ENCODE results near the gene SRCAP. TPM values are rescaled to one million over a fixed set of nuclear protein-coding genes. Genes with fewer than 3 reads are reported as not detected.

The SRCAP gene
- total and polyA plus RNA-seq, 2 donors from 2014 or later = 1.6 to 71.9 TPM

DNA sequence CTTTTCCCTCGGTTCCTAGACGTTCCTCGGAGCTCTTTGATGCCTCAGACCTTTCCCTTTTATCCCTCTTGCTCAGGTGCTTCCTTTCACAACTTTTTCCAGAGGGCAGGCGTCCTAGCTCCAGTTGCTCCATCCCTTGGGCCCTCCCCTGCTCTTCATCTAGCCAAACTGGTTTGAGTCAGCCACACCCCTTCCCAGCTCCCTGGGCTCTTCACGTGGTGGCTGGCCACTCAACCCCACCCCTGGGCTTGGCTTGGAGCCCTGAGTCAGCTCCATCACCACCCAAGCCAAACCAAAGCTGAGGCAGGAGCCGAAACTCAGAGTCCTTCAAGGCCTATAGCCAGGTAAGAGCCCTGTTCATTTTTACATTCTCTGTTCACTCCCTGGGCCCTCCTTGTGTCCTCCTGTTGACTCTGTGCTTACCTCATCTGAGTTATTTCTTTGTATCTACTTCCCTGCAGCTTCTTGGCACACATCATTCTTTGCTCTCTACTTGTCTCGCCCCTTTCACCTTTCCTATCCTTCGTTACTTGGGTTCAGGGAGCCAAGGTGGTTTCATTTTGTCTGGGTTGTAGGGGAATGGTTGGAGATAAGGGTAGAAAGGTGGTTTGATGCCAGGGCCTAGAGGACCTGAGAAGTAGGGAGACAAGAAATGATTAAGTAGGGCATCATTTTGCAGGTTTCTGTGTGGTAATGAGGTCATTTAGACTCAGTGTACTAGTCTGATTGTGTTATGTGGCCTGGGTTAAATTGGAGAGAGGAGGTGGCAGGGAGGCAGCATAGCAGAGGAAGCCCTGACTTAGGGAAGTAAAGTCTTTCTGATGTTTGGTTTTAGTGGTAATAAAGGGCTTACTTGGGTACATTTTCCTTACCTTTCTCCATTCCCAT lies 41.6 kb downstream of the SRCAP start:
- Histone ChIP-seq H3K9ac (ENCODE audit: low read length in 3 of 3) (peak overlapping the region in 2 of 3 donors; percentile 5 to 34), H3K27ac (ENCODE audit: low read depth in 2 of 2, low read length in 2 of 2) (peak overlapping the region; percentile 77 to 83), H3K4me3 (ENCODE audit: low read length in 3 of 3) (peak overlapping the region in 1 of 3 donors; percentile 2), H3K36me3 (ENCODE audit: control insufficient read depth in 2 of 3, insufficient read depth in 3 of 3, low read length in 3 of 3) (peaks cover 3 to 36% (median 27%) of the 10 kb centered on the region in 3 donors), H3K4me1 (ENCODE audit: control insufficient read depth in 2 of 3, insufficient read depth in 2 of 3, low read depth in 1 of 3, low read length in 3 of 3) (peaks cover 0 to 8% (median 8%) of the 10 kb centered on the region in 3 donors), H3K27me3 (ENCODE audit: control insufficient read depth, insufficient read depth, low read length) (no peaks in the 10 kb centered on the region), H3K9me3 (ENCODE audit: control insufficient read depth in 2 of 3, insufficient read depth in 1 of 3, low read length in 3 of 3) (no peaks in the 10 kb centered on the region)
- intact Hi-C loops (cut with DNase I) = no loop called here
- FAIRE-seq (no peak), DNase-seq (peak in 4 of 5 donors; percentile 55 to 96 (median 70))
- TF ChIP-seq, protein P1, sequence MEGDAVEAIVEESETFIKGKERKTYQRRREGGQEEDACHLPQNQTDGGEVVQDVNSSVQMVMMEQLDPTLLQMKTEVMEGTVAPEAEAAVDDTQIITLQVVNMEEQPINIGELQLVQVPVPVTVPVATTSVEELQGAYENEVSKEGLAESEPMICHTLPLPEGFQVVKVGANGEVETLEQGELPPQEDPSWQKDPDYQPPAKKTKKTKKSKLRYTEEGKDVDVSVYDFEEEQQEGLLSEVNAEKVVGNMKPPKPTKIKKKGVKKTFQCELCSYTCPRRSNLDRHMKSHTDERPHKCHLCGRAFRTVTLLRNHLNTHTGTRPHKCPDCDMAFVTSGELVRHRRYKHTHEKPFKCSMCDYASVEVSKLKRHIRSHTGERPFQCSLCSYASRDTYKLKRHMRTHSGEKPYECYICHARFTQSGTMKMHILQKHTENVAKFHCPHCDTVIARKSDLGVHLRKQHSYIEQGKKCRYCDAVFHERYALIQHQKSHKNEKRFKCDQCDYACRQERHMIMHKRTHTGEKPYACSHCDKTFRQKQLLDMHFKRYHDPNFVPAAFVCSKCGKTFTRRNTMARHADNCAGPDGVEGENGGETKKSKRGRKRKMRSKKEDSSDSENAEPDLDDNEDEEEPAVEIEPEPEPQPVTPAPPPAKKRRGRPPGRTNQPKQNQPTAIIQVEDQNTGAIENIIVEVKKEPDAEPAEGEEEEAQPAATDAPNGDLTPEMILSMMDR (IDR thresholded peaks at IDR 0.05; ENCODE audit: borderline replicate concordance, extremely low read depth, insufficient read depth) = no peak

- TF ChIP-seq, protein P1 (IDR thresholded peaks at IDR 0.05; ENCODE audit: borderline replicate concordance, extremely low read depth, insufficient read depth) = no peak
- peak overlapping the region in 1 of 3 donors; percentile 51 for H3K9ac ChIP-seq (ENCODE audit: low read length in 3 of 3)
- no peaks in the 10 kb centered on the region for H3K27me3 ChIP-seq (ENCODE audit: control insufficient read depth, insufficient read depth, low read length)
- H3K4me3 ChIP-seq (ENCODE audit: low read length in 3 of 3) = no peak overlapping the region
- intact Hi-C loops (cut with DNase I) = no loop called here
- DNase-seq (peak in 2 of 5 donors; percentile 29 to 82), FAIRE-seq (no peak)
- peak overlapping the region; percentile 77 to 83 for H3K27ac ChIP-seq (ENCODE audit: low read depth in 2 of 2, low read length in 2 of 2)
- H3K36me3 ChIP-seq (ENCODE audit: control insufficient read depth in 2 of 3, insufficient read depth in 3 of 3, low read length in 3 of 3) = peaks cover 0 to 28% (median 19%) of the 10 kb centered on the region in 3 donors
- H3K9me3 ChIP-seq (ENCODE audit: control insufficient read depth in 2 of 3, insufficient read depth in 1 of 3, low read length in 3 of 3) = no peaks in the 10 kb centered on the region
- H3K4me1 ChIP-seq (ENCODE audit: control insufficient read depth in 2 of 3, insufficient read depth in 2 of 3, low read depth in 1 of 3, low read length in 3 of 3) = peaks cover 0 to 8% (median 8%) of the 10 kb centered on the region in 3 donors
These were observed 42.5 kb downstream of the SRCAP start for GRCh38 chr16:30741461-30741914.

GRCh38 chr16:30743716-30744115 lies 44.7 kb downstream of the SRCAP start:
- no peak overlapping the region for H3K27ac ChIP-seq (ENCODE audit: low read depth in 2 of 2, low read length in 2 of 2)
- H3K4me1 ChIP-seq (ENCODE audit: control insufficient read depth in 2 of 3, insufficient read depth in 2 of 3, low read depth in 1 of 3, low read length in 3 of 3) = peaks cover 0 to 8% (median 8%) of the 10 kb centered on the region in 3 donors
- DNase-seq (peak in 1 of 5 donors; percentile 46), FAIRE-seq (no peak)
- H3K9me3 ChIP-seq (ENCODE audit: control insufficient read depth in 2 of 3, insufficient read depth in 1 of 3, low read length in 3 of 3) = no peaks in the 10 kb centered on the region
- no peaks in the 10 kb centered on the region for H3K27me3 ChIP-seq (ENCODE audit: control insufficient read depth, insufficient read depth, low read length)
- peaks cover 0 to 6% (median 3%) of the 10 kb centered on the region in 3 donors for H3K36me3 ChIP-seq (ENCODE audit: control insufficient read depth in 2 of 3, insufficient read depth in 3 of 3, low read length in 3 of 3)
- intact Hi-C loops (cut with DNase I) = no loop called here
- TF ChIP-seq, protein P1 (IDR thresholded peaks at IDR 0.05; ENCODE audit: borderline replicate concordance, extremely low read depth, insufficient read depth) = no peak
- H3K4me3 ChIP-seq (ENCODE audit: low read length in 3 of 3) = no peak overlapping the region
- H3K9ac ChIP-seq (ENCODE audit: low read length in 3 of 3) = no peak overlapping the region

All from kidney (tissue), 14 donors.